ENCODE results near the gene CSNK1G1.
"Not testable (repeated sequence)": the region's sequence is repeated elsewhere in the genome, so short reads cannot be mapped to it uniquely, and the experiment has no call there.

Gene CSNK1G1

DNA sequence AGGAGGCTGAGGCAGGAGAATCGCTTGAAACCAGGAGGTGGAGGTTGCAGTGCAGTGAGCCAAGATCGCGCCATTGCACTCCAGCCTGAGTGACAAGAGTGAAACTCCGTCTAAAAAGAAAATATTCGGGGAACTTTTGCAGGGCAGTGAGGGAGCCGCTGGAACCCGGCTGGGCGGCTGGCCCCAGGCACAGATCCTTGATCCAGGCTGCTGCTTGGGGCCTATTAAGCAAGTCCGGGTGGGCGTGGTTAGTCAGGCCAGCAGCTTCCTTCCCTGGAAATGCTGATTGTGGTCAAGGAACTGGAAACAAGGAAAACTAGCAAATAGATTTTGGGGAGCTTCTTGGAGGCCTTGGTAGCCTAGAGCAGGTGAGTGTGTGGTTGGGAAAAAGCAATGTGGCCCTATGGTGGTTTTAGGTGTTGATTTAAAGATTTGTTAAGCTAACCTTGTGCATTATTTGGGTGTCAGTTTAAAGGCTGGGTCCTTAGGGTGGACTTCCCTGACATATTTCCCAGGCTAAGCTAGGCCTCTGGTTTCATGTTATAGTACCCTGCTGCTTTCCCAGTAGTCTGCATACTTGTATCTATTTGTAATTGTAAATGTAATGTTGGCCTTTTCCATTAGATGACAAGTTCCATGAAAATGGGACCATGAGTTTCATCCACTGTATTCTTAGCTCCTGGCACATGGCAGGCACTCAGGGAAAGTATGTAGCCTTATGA, 222.2 kb downstream of the CSNK1G1 start:
- no peak for DNase-seq (ENCODE audit: low read depth in 2 of 2)

DNA sequence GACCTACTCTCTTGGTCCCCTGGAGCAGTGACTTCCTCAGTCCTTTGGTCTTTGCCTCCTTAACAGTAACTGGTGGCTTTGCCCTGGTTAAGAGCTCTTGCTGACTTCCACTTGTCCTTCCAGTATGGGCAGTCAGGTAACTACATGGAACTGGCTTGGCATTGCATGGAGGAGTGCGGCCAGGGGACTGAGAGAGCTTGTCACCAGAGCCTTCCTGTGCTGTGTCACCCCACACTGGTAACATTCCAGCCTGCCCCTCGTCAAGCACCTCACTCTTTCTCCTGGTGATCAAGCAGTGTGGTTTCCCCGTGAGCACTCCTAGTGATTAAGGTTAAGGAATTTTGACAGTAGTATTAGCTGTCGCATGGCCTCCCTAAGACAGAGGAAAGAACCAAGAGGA, 223.8 kb downstream of the CSNK1G1 start:
- no peak for DNase-seq (ENCODE audit: low read depth in 2 of 2)

DNA sequence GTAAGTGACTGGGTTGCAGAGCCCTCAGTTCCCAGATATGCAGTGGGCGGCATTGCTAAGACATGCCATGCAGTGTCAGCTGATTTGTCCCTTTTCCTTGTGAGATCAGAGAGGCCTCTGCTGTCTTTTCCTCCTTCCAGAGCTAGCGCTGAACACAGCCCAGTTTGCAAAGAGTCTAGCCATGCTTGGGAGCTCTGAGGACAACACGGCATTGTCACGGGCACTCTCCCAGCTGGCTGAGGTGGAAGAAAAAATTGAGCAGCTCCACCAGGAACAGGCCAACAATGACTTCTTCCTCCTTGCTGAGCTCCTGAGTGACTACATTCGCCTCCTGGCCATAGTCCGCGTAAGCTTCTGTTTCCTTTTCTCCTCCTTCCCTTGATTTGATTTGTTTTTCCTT, 224.4 kb downstream of the CSNK1G1 start:
- DNase-seq (ENCODE audit: low read depth in 2 of 2): no peak

DNA sequence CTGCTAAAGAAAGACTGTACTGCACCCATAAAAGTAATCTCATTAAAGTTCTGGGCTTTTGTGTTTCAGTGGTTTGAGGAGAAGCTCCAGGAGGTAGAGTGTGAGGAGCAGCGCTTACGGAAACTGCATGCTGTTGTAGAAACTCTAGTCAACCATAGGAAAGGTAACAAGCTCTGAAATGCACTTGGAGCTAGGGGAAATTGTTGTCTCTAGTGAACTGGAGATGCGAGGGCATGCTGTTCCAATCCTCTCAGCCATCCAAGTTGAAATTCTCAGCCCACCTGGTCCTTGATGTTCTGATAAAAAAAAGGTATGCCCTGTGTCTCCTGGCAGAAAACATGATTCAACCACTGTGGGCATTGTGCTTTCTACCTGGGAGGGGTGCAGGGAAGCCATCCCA, 225.8 kb downstream of the CSNK1G1 start:
- DNase-seq (ENCODE audit: low read depth in 2 of 2): no peak

DNA sequence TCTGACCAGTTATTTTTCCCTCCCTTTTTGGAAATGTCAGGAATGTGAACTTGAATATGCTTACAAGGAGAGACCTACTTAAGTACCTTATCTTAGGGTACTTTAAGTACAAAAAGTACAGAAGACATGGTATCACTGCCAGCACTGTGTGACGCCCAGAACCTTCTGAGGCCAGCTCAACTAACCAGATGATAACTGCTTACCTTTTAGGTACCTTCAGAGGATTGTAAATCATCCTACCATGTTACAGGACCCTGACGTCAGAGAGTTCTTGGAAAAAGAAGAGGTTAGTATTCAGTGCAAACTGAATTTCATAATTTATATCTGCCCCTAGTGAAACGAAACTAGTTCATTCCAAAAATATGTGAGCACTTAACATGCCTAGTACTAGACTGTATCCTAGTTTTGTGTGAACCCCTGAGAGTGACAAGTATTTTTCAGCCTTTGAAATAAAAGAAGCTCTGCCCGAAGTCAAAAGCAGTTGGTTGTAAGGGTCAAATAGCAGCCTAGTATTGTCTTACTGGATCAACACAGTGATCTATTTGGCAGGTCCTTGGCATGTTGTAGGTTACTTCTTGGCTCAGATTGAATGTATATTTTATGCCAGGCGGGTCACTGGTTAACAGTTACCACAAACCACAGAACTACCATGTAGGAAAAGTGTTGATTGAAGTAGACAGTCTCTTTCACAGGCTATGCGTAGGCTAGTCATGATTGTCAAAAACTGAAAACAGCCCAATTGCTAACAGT, 228.3 kb downstream of the CSNK1G1 start:
- DNase-seq (ENCODE audit: low read depth in 2 of 2): no peak

DNA sequence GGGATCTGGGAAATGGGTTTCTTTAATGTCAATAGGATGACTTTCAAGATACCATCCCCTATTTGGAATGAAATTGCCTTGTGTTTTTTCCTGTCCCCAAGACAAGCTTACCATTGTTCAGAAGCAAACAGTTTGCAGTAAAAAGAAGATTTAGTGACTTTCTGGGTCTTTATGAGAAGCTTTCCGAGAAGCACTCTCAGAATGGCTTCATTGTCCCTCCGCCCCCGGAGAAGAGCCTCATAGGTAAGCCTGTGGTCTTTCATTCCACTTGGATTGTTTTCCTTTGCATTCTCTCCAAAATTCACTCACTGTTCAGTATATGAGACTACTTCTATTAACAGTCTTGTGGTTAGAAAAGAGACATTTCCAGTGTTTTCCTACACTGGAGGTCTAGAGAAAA, 230.0 kb downstream of the CSNK1G1 start:
- DNase-seq (ENCODE audit: low read depth in 2 of 2): no peak

DNA sequence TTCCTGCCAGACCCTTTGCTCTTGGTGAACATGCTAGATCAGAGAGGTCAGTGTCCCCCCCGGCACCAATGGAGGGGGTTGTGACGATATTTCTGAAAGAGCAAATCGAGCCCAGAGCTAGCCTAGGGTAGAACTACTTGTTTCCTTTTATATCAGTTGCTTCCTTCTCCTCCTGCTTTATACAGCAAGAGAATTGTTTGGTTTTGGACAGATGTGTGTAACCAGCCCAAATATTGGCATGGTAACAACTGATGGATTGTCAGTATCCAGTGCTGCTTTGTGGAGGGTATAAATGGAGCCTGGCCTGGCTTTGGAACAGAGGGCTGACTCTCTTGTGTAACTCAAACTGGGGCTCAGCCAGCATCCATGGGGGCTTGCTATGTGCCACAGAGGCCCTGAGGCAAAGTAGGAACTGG, 233.0 kb downstream of the CSNK1G1 start:
- no peak for DNase-seq (ENCODE audit: low read depth in 2 of 2)

DNA sequence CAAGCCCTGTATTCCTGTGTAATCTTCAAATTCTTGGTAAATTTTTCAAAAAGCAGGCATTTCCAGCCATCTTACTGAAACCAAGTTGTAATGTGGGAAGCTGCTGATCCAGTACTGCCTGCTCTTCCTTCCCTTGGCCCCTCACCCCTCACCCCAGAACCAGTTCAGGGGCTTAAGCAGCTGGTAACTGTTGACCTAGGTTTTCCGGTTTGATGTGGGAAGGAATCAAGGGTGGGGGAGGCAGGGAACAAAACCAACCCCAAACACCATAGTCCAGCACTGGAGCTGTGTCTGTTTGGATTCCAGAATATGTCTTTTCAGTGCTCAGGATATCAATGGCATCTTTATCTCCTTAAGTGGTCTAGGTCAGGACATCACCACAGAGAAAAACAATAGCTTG, 233.5 kb downstream of the CSNK1G1 start:
- no peak for DNase-seq (ENCODE audit: low read depth in 2 of 2)

DNA sequence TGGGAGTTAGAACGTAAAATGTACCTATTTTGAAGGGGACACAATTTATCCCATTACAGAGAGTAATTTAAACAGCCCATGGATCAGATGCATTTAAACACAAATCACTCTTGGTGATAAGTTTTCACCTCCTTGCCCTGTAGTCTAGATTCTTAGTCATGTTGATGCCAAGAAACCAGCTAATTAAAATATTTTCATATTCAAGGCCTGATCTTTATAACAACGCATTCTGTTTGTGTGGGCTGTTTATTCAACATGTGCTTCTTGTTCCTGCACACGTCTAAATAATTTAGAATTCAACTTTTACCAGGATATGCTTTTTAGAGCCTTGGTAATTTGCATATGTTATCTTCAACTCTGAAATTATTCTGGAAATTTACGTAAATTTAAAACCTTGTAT, 234.4 kb downstream of the CSNK1G1 start:
- DNase-seq (ENCODE audit: low read depth in 2 of 2): no peak

DNA sequence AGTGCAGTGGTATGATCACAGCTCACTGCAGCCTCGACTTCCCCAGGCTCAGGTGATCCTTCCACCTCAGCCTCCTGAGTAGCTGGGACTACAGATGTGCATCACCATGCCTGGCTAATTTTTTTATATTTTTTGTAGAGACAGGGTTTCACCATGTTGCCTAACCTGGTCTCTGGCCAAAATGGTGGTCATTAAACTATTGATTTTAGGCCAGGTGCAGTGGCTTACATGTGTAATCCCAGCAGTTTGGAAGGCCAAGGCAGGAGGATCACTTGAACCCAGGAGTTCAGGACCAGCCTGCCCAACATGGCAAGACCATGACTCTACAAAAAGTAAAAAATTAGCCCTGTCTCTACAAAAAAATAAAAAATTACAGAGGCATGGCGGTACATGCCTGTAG, 235.7 kb downstream of the CSNK1G1 start:
- DNase-seq (ENCODE audit: low read depth in 2 of 2): not testable (repeated sequence)

DNA sequence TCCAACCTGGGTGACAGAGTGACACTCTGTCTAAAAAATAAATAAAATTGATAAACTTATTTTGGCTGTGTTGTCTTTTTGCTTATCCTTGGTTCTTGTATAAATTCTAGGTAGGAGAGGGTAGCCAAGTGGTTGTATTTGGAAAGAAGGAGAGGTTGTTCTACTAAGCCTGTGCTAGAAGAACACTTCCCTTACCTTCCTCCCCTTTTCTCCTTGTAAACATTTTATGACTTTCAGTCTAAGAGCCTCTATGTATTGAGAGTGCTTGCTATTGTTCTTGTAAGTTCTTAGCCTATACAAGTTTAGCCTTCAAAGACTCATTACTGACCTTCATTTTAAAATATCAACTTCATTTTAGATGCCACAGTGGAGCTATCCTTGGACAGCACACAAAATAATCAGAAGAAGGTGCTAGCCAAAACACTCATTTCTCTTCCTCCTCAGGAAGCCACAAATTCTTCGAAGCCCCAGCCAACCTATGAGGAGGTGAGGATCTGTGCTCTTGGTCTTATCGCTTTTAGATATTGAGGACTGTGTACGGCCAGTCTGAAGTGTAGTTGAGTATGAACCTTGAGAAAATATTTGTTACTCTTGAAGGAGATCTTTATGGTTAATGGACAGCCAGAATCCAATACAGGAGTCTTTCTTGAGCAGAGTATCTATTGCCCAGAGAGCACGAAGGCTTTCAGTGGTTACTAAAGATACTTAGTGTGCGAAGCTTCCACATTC, 238.1 kb downstream of the CSNK1G1 start:
- no peak for DNase-seq (ENCODE audit: low read depth in 2 of 2)

Measured in stimulated activated CD8-positive, alpha-beta memory T cell treated with anti-CD3 and anti-CD28 coated beads, Interleukin-7, amount 100 ng/mL, for 1 hour (primary cell).